K562 (cell line): ENCODE data around the gene WDCP. TPM values are rescaled to one million over a fixed set of nuclear protein-coding genes. Genes with fewer than 3 reads are reported as not detected.

Experiments
- ATAC-seq: fragments of 200-7000 bp; cut with Tn5 transposase; 3 replicates; pipeline ENCODE4 v1.9.1; 2020; ENCODE audit warnings: moderate library complexity
- BruUV-seq: library from RNA; stranded (reverse); fragments of 400-500 nt; replicated peaks from 2 replicates; lab custom pipeline; 2021; lab: Mats Ljungman, UMichigan
- CTCF ChIA-PET: fragments of 300-600 bp; formaldehyde crosslinking; extraction: SDS; loops from one replicate; lab custom pipeline; 2021; ENCODE audit warnings: low intra/inter-chr PET ratio; lab: Yijun Ruan, JAX
- POLR2A ChIA-PET: fragments of 300-600, 350-650 bp; sonication (Branson Sonifier 250); formaldehyde crosslinking; extraction: SDS; loops from one replicate; lab custom pipeline; 2021; ENCODE audit warnings: antibody characterized with exemption, inconsistent platforms; lab: Yijun Ruan, JAX
- DNase-seq, 4 experiments: peaks; one replicate each; pipeline versions ENCODE4 v3.0.0 to v3.0.0-alpha.2; 2011 to 2018; ENCODE audit warnings: low spot score in 3 of 4, mixed read lengths in 3 of 4; ENCODE audit errors: extremely low read depth in 1 of 4
- FAIRE-seq: peaks from 2 replicates; lab custom pipeline; 2011; peaks lifted over from hg19 to GRCh38; lab: Jason Lieb, UNC
- H2AFZ ChIP-seq: 2 replicates; pipeline ENCODE4 v1.6.0; 2011; ENCODE audit warnings: low read depth, low read length, control low read depth, inconsistent platforms
- H3K27ac ChIP-seq: fragments of 200-600 bp; 3 replicates; pipeline ENCODE4 v1.8.0; 2011; ENCODE audit warnings: low read depth, mild to moderate bottlenecking, control low read depth, inconsistent platforms, low read length, moderate library complexity, mixed read lengths; ENCODE audit errors: extremely low read depth
- H3K27me3 ChIP-seq, 2 experiments: fragments of 300-600 bp in 1 of 2; 2 replicates in 1 of 2; 3 replicates in 1 of 2; pipeline versions ENCODE4 v1.6.0 to v1.8.0; 2011; ENCODE audit warnings: inconsistent platforms in 2 of 2, low read length in 2 of 2, mild to moderate bottlenecking in 1 of 2, mixed read lengths in 1 of 2, moderate library complexity in 1 of 2; ENCODE audit not compliant: control insufficient read depth in 2 of 2, insufficient read depth in 2 of 2
- H3K36me3 ChIP-seq: fragments of 300-600 bp; 3 replicates; pipeline ENCODE4 v1.8.0; 2011; ENCODE audit warnings: mild to moderate bottlenecking, low read length, inconsistent platforms; ENCODE audit not compliant: control insufficient read depth, insufficient read depth
- H3K4me1 ChIP-seq, 2 experiments: fragments of 200-600 bp in 1 of 2; replicated peaks in 1 of 2; 2 replicates in 1 of 2; 3 replicates in 1 of 2; pipeline versions ENCODE4 v1.5.1 to v1.8.0; 2011; ENCODE audit warnings: inconsistent platforms in 2 of 2, low read length in 2 of 2, mild to moderate bottlenecking in 1 of 2, mixed read lengths in 1 of 2, moderate library complexity in 1 of 2; ENCODE audit not compliant: control insufficient read depth in 2 of 2, insufficient read depth in 2 of 2
- H3K4me2 ChIP-seq: 2 replicates; pipeline ENCODE4 v1.6.1; 2011; ENCODE audit warnings: low read length, control low read depth, inconsistent platforms, mixed read lengths; ENCODE audit not compliant: insufficient read depth
- H3K4me3 ChIP-seq: fragments of 200-600 bp; sonication (generic), shearing (Covaris generic); 2 replicates; pipeline ENCODE4 v1.5.1; 2016; ENCODE audit warnings: control low read depth, inconsistent platforms
- H3K79me2 ChIP-seq: fragments of 200-600 bp; 3 replicates; pipeline ENCODE4 v1.8.0; 2011; ENCODE audit warnings: low read length, inconsistent platforms; ENCODE audit not compliant: control insufficient read depth, insufficient read depth
- H3K9ac ChIP-seq, 2 experiments: 2 replicates each; pipeline versions ENCODE4 v1.6.0 to v1.6.1; 2011; ENCODE audit warnings: low read depth in 2 of 2, low read length in 2 of 2, control low read depth in 1 of 2, inconsistent platforms in 1 of 2, mild to moderate bottlenecking in 1 of 2, mixed read lengths in 1 of 2; ENCODE audit not compliant: insufficient read depth in 1 of 2
- H3K9me1 ChIP-seq: one replicate; pipeline ENCODE4 v1.6.0; 2011; ENCODE audit warnings: inconsistent platforms, mild to moderate bottlenecking, low read length, moderate library complexity; ENCODE audit not compliant: control insufficient read depth, insufficient read depth
- H3K9me3 ChIP-seq: replicated peaks from 2 replicates; pipeline ENCODE4 v1.5.1; 2011; ENCODE audit warnings: low read depth, low read length, inconsistent platforms; ENCODE audit not compliant: control insufficient read depth, insufficient read depth
- H4K20me1 ChIP-seq: replicated peaks from 2 replicates; pipeline ENCODE4 v1.6.1; 2011; ENCODE audit warnings: low read length, inconsistent platforms, mixed read lengths; ENCODE audit not compliant: control insufficient read depth, insufficient read depth
- ARHGAP35 ChIP-seq: fragments of 450-650 bp; IDR thresholded peaks from 2 replicates; pipeline ENCODE4 v1.6.1; 2018; ENCODE audit not compliant: partially characterized antibody
- ASH1L ChIP-seq: fragments of 450-650 bp; IDR thresholded peaks from 2 replicates; pipeline ENCODE4 v1.6.1; 2018; ENCODE audit warnings: borderline replicate concordance, mild to moderate bottlenecking, low read depth; ENCODE audit not compliant: partially characterized antibody
- BCOR ChIP-seq: fragments of 450-650 bp; IDR thresholded peaks from 2 replicates; pipeline ENCODE4 v1.6.1; 2016
- IFI16 ChIP-seq: fragments of 250-450 bp; sonication (Bioruptor Pico); IDR thresholded peaks from 2 replicates; pipeline ENCODE4 v2.1.2; 2022; ENCODE audit warnings: mild to moderate bottlenecking, inconsistent platforms
- KDM1A ChIP-seq, 2 experiments: fragments of 450-650 bp; IDR thresholded peaks; 2 replicates each; pipeline ENCODE4 v1.6.1; 2016; ENCODE audit warnings: mild to moderate bottlenecking in 2 of 2
- KDM5B ChIP-seq: fragments of 200-600 bp; sonication (generic); IDR thresholded peaks from 2 replicates; pipeline ENCODE4 v1.6.1; 2012; ENCODE audit warnings: low read depth, mild to moderate bottlenecking, moderate library complexity, low read length, control low read depth, inconsistent platforms; ENCODE audit not compliant: insufficient replicate concordance
- LCOR ChIP-seq: sonication (generic); formaldehyde crosslinking; IDR thresholded peaks from 2 replicates; pipeline ENCODE4 v1.8.0; 2022; ENCODE audit warnings: mild to moderate bottlenecking, missing genetic modification reagents
- MTA1 ChIP-seq: fragments of 450-650 bp; IDR thresholded peaks from 2 replicates; pipeline ENCODE4 v1.6.1; 2017; ENCODE audit warnings: borderline replicate concordance
- MYNN ChIP-seq, 2 experiments: sonication (generic); formaldehyde crosslinking in 1 of 2; IDR thresholded peaks; 2 replicates each; pipeline versions ENCODE4 v1.5.0 to v1.6.1; 2016 to 2020; ENCODE audit warnings: antibody characterized with exemption in 1 of 2, missing genetic modification reagents in 1 of 2
- NCOA2 ChIP-seq, 2 experiments: fragments of 450-650 bp; IDR thresholded peaks; 2 replicates each; pipeline ENCODE4 v1.6.1; 2018; ENCODE audit warnings: mild to moderate bottlenecking in 2 of 2, moderate library complexity in 1 of 2; ENCODE audit not compliant: partially characterized antibody in 2 of 2
- SMARCE1 ChIP-seq: fragments of 450-650 bp; IDR thresholded peaks from 2 replicates; pipeline ENCODE4 v1.7.1; 2016; ENCODE audit warnings: mild to moderate bottlenecking
- SMC3 ChIP-seq: conservative IDR thresholded peaks from 2 replicates; pipeline ENCODE4 v1.6.1; 2011; ENCODE audit warnings: low read depth, low read length, improper control_type of control experiment; ENCODE audit not compliant: insufficient read depth
- STAT5A ChIP-seq: IDR thresholded peaks from 2 replicates; pipeline ENCODE4 v1.6.1; 2012; ENCODE audit warnings: low read length, inconsistent platforms, borderline replicate concordance
- THAP7 ChIP-seq: fragments of 250-450 bp; sonication (Bioruptor Pico); IDR thresholded peaks from 2 replicates; pipeline ENCODE4 v1.5.0; 2021
- ZC3H11A ChIP-seq: IDR thresholded peaks from 2 replicates; pipeline ENCODE4 v1.6.1; 2012; ENCODE audit warnings: low read depth, low read length, improper control_type of control experiment
- ZMIZ1 ChIP-seq, 2 experiments: fragments of 150-350 bp in 1 of 2; IDR thresholded peaks; 2 replicates each; pipeline ENCODE4 v1.6.1; 2012 to 2016; ENCODE audit warnings: low read depth in 2 of 2, low read length in 2 of 2, mild to moderate bottlenecking in 1 of 2, moderate library complexity in 1 of 2
- ZNF274 ChIP-seq: IDR thresholded peaks from 2 replicates; pipeline ENCODE4 v1.6.1; 2011; ENCODE audit warnings: low read depth, mild to moderate bottlenecking, low read length, moderate library complexity, borderline replicate concordance
- ZNF41 ChIP-seq: fragments of 250-450 bp; sonication (Bioruptor Pico); conservative IDR thresholded peaks from 2 replicates; pipeline ENCODE4 v1.4.0; 2020; ENCODE audit warnings: mild to moderate bottlenecking
- ZNF830 ChIP-seq: fragments of 250-450 bp; sonication (Bioruptor Pico); IDR thresholded peaks from 2 replicates; pipeline ENCODE4 v1.5.0; 2021; ENCODE audit warnings: mild to moderate bottlenecking
- ZSCAN32 ChIP-seq: fragments of 450-650 bp; formaldehyde crosslinking; IDR thresholded peaks from 2 replicates; pipeline ENCODE4 v1.4.0; 2020; ENCODE audit warnings: mild to moderate bottlenecking, moderate library complexity
- WGBS: fragments of 100-300 bp; shearing (Covaris generic); methylation state at CpG from one replicate; pipeline ENCODE4 v1.1.6; 2016; ENCODE audit warnings: low coverage, mixed read lengths; ENCODE audit not compliant: insufficient coverage; ENCODE audit errors: missing lambda C conversion rate; 5-methylcytosine and 5-hydroxymethylcytosine counted together
- in situ Hi-C: fragments of 300-500 bp; cut with MboI; formaldehyde crosslinking; loops from 4 replicates; pipeline ENCODE4 v1.15.0; 2018; ENCODE audit warnings: inconsistent platforms, mixed read lengths
- intact Hi-C: fragments of 100-400 bp; cut with micrococcal nuclease; formaldehyde crosslinking; loops from 2 replicates; pipeline ENCODE4 v1.14.2; 2022
- polyA plus RNA-seq, 8 experiments: library from polyadenylated mRNA; depleted of rRNA in 4 of 8; stranded (reverse) in 5 of 8; unstranded in 3 of 8; fragments of >200 nt; fragmentation: Nextera tagmentation in 2 of 8; fragmentation: Illumina TruSeq in 1 of 8; extraction: Ambion mirVana in 2 of 8; extraction: Trizol in 1 of 8; gene quantifications; 2 replicates each; pipeline versions ENCODE4 v1.2.1 to v1.2.3, GENCODE V29; 2011 to 2014; ENCODE audit warnings: inconsistent platforms in 1 of 8, missing spikeins in 1 of 8
- total RNA-seq, 7 experiments: library from RNA; depleted of rRNA in 6 of 7; stranded (reverse); fragments of >200 nt in 6 of 7; fragmentation: Illumina TruSeq in 2 of 7; extraction: Trizol in 2 of 7; gene quantifications; 2 replicates each; pipeline versions ENCODE4 v1.2.1 to v1.2.3, GENCODE V29; 2011 to 2021; ENCODE audit warnings: low replicate concordance in 1 of 7

Gene WDCP
- total and polyA plus RNA-seq, 9 of the 15 experiments (the other 6 are each of a cell fraction or from before 2014, with no cell fraction given), result 10.1 to 41.4 (median 21.8) TPM

GRCh38 chr2:24052951-24053350 is 5.8 kb upstream of the WDCP start (continued):
- TF ChIP-seq THAP7 (CRISPR knock-in tag) (no peak), MTA1 (no peak), SMARCE1 (no peak), KDM1A (IDR thresholded peaks at IDR 0.05) (no peak), ZNF830 (CRISPR knock-in tag) (no peak), ZC3H11A (no peak), ZNF274 (no peak)

- Histone ChIP-seq H3K9ac (no peak overlapping the region), H3K4me3 (no peak overlapping the region), H2AFZ (no peak overlapping the region), H3K4me2 (no peak overlapping the region), H3K79me2 (peaks cover 3% of the 10 kb centered on the region), H3K27ac (no peak overlapping the region), H3K27me3 (peaks cover 10 to 11% of the 10 kb centered on the region in 2 experiments; a peak in 4 of 5 replicates), H3K9me3 (no peaks in the 10 kb centered on the region), H3K36me3 (no peaks in the 10 kb centered on the region), H3K9me1 (no peaks in the 10 kb centered on the region), H4K20me1 (no peaks in the 10 kb centered on the region; the same call in 1 of the 2 replicates), H3K4me1 (peaks cover 8 to 22% of the 10 kb centered on the region in 2 experiments; a peak in 4 of 5 replicates)
- FAIRE-seq (no peak), DNase-seq (no peak), ATAC-seq (no peak)
- intact Hi-C loops, result no loop called here
- in situ Hi-C loops, result no loop called here
- CTCF ChIA-PET, result no interaction called here
- WGBS, result 8% methylated on average over 8 of the region's 8 CpGs
- BruUV-seq, result no TSS peak
- POLR2A ChIA-PET, result interaction anchor here (0.9 to 2.0 kb wide), 3 partner anchors 14 to 26 kb away, joined by 3 to 7 read pairs (median 5); partner anchors contain the start of gene SF3B6
- TF ChIP-seq NCOA2 (IDR thresholded peaks at IDR 0.05; ENCODE audit: partially characterized antibody in 2 of 2) (no peak), MYNN (IDR thresholded peaks at IDR 0.05) (no peak), MYNN (CRISPR knock-in tag; IDR thresholded peaks at IDR 0.05) (no peak), SMC3 (no peak), ASH1L (no peak), BCOR (no peak), ZNF41 (no peak), STAT5A (no peak), ARHGAP35 (no peak), LCOR (no peak), ZMIZ1 (IDR thresholded peaks at IDR 0.05; ENCODE audit: low read depth in 2 of 2, low read length in 2 of 2) (no peak), KDM5B (no peak), ZSCAN32 (no peak), IFI16 (CRISPR knock-in tag) (no peak)
Observed at GRCh38 chr2:24051833-24052232, 4.6 kb upstream of the WDCP start.
